SK-N-SH (cell line): Measurements from ENCODE around the gene GPNMB.

ENCODE experiments used
- EZH2phosphoT487 ChIP-seq: fragments of 200-600 bp; sonication (generic); IDR thresholded peaks from 2 replicates; pipeline ENCODE4 v1.6.1; 2017; ENCODE audit warnings: low read depth, mixed run types, mild to moderate bottlenecking, antibody characterized with exemption, moderate library complexity, borderline replicate concordance
- POLR2AphosphoS5 ChIP-seq: IDR thresholded peaks from 2 replicates; pipeline ENCODE4 v1.6.1; 2012; ENCODE audit warnings: low read depth, low read length
- RCOR1 ChIP-seq: fragments of 150-350 bp; IDR thresholded peaks from 2 replicates; pipeline ENCODE4 v1.6.1; 2017; ENCODE audit warnings: antibody characterized with exemption, low read length
- RXRA ChIP-seq: IDR thresholded peaks from 2 replicates; pipeline ENCODE4 v1.4.0; 2012; ENCODE audit warnings: low read depth, mild to moderate bottlenecking, borderline replicate concordance
- SIN3A ChIP-seq: IDR thresholded peaks from 2 replicates; pipeline ENCODE4 v1.6.1; 2012; ENCODE audit warnings: low read depth, mild to moderate bottlenecking, low read length, moderate library complexity, borderline replicate concordance
- TAF1 ChIP-seq: IDR thresholded peaks from 2 replicates; pipeline ENCODE4 v1.6.1; 2012; ENCODE audit warnings: low read depth, mild to moderate bottlenecking, low read length, moderate library complexity, borderline replicate concordance
- TF ChIP-seq, protein P1 (sequence below): IDR thresholded peaks from 2 replicates; pipeline ENCODE4; 2012
- TF ChIP-seq, protein P2 (sequence below): IDR thresholded peaks from 2 replicates; pipeline ENCODE4 v1.6.1; 2012; ENCODE audit warnings: mild to moderate bottlenecking, low read depth, low read length, moderate library complexity
- TF ChIP-seq, protein P3 (sequence below): fragments of 200-600 bp; sonication (generic); IDR thresholded peaks from 2 replicates; pipeline ENCODE4 v1.6.1; 2017; ENCODE audit warnings: antibody characterized with exemption, mild to moderate bottlenecking, moderate library complexity
- TF ChIP-seq, protein P4 (sequence below): fragments of 150-350 bp; IDR thresholded peaks from 2 replicates; pipeline ENCODE4 v1.6.1; 2016; ENCODE audit warnings: mild to moderate bottlenecking, low read depth, low read length

DNA sequence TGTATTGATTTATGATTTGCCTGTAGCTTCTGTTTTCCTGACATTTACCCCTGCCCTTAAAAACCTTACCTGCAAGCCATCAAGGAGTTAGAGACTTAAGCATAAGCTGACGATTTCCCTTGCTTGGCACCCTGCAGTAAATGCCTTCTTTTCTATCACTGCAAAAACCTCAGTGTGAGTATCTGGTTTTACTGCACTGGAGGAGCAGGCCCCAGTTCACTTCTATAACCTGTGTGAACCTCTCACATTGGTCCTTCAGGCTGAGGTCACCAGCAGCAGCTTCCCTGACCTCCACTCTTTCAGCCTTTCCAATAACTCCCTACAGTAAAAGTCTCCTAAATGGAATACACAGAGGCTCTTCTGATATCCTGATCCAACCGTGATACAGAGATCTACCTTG, 34.2 kb upstream of the GPNMB start:
- TF ChIP-seq TAF1 (no peak), POLR2AphosphoS5 (no peak), SIN3A (no peak), RXRA (no peak), EZH2phosphoT487 (no peak), RCOR1 (no peak)
- TF ChIP-seq, protein P1, sequence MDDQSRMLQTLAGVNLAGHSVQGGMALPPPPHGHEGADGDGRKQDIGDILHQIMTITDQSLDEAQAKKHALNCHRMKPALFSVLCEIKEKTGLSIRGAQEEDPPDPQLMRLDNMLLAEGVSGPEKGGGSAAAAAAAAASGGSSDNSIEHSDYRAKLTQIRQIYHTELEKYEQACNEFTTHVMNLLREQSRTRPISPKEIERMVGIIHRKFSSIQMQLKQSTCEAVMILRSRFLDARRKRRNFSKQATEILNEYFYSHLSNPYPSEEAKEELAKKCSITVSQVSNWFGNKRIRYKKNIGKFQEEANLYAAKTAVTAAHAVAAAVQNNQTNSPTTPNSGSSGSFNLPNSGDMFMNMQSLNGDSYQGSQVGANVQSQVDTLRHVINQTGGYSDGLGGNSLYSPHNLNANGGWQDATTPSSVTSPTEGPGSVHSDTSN = no peak
- TF ChIP-seq, protein P2, sequence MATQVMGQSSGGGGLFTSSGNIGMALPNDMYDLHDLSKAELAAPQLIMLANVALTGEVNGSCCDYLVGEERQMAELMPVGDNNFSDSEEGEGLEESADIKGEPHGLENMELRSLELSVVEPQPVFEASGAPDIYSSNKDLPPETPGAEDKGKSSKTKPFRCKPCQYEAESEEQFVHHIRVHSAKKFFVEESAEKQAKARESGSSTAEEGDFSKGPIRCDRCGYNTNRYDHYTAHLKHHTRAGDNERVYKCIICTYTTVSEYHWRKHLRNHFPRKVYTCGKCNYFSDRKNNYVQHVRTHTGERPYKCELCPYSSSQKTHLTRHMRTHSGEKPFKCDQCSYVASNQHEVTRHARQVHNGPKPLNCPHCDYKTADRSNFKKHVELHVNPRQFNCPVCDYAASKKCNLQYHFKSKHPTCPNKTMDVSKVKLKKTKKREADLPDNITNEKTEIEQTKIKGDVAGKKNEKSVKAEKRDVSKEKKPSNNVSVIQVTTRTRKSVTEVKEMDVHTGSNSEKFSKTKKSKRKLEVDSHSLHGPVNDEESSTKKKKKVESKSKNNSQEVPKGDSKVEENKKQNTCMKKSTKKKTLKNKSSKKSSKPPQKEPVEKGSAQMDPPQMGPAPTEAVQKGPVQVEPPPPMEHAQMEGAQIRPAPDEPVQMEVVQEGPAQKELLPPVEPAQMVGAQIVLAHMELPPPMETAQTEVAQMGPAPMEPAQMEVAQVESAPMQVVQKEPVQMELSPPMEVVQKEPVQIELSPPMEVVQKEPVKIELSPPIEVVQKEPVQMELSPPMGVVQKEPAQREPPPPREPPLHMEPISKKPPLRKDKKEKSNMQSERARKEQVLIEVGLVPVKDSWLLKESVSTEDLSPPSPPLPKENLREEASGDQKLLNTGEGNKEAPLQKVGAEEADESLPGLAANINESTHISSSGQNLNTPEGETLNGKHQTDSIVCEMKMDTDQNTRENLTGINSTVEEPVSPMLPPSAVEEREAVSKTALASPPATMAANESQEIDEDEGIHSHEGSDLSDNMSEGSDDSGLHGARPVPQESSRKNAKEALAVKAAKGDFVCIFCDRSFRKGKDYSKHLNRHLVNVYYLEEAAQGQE = no peak
- TF ChIP-seq, protein P3, sequence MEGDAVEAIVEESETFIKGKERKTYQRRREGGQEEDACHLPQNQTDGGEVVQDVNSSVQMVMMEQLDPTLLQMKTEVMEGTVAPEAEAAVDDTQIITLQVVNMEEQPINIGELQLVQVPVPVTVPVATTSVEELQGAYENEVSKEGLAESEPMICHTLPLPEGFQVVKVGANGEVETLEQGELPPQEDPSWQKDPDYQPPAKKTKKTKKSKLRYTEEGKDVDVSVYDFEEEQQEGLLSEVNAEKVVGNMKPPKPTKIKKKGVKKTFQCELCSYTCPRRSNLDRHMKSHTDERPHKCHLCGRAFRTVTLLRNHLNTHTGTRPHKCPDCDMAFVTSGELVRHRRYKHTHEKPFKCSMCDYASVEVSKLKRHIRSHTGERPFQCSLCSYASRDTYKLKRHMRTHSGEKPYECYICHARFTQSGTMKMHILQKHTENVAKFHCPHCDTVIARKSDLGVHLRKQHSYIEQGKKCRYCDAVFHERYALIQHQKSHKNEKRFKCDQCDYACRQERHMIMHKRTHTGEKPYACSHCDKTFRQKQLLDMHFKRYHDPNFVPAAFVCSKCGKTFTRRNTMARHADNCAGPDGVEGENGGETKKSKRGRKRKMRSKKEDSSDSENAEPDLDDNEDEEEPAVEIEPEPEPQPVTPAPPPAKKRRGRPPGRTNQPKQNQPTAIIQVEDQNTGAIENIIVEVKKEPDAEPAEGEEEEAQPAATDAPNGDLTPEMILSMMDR = no peak
- TF ChIP-seq, protein P4, sequence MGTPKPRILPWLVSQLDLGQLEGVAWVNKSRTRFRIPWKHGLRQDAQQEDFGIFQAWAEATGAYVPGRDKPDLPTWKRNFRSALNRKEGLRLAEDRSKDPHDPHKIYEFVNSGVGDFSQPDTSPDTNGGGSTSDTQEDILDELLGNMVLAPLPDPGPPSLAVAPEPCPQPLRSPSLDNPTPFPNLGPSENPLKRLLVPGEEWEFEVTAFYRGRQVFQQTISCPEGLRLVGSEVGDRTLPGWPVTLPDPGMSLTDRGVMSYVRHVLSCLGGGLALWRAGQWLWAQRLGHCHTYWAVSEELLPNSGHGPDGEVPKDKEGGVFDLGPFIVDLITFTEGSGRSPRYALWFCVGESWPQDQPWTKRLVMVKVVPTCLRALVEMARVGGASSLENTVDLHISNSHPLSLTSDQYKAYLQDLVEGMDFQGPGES = no peak
